CD4-positive, CD25-positive, alpha-beta regulatory T cell (primary cell): Measurements from ENCODE around the gene NNMT. TPM values are rescaled to one million over a fixed set of nuclear protein-coding genes. Genes with fewer than 3 reads are reported as not detected.
"Not testable (repeated sequence)": the region's sequence is repeated elsewhere in the genome, so short reads cannot be mapped to it uniquely, and the experiment has no call there.

ENCODE experiments used
- ATAC-seq, 2 donors: fragments of 150-1000 bp; cut with Tn5 transposase; one replicate each; pipeline ENCODE4 v1.10.0; 2021; ENCODE audit warnings: low read depth in 2 of 2, moderate number of reproducible peaks in 2 of 2, moderate library complexity in 1 of 2
- DNase-seq, 3 donors: peaks; one replicate each; pipeline versions ENCODE4 v3.0.0 to v3.0.0-alpha.2; 2012 to 2022; ENCODE audit warnings: mixed read lengths in 1 of 3
- H3K27ac ChIP-seq: one replicate; pipeline ENCODE4 v1.7.0; 2013; ENCODE audit warnings: mild to moderate bottlenecking, low read length; ENCODE audit not compliant: insufficient read depth, poor library complexity, severe bottlenecking
- H3K27me3 ChIP-seq: one replicate; pipeline ENCODE4 v1.7.0; 2013; ENCODE audit warnings: low read length; ENCODE audit not compliant: control insufficient read depth, insufficient read depth
- H3K36me3 ChIP-seq: one replicate; pipeline ENCODE4 v1.7.0; 2013; ENCODE audit warnings: mild to moderate bottlenecking, low read length, moderate library complexity; ENCODE audit not compliant: control insufficient read depth, insufficient read depth
- H3K4me1 ChIP-seq: 2 replicates; pipeline ENCODE4 v1.7.0; 2013; ENCODE audit warnings: mild to moderate bottlenecking, low read length; ENCODE audit not compliant: insufficient read depth, control insufficient read depth, poor library complexity, severe bottlenecking
- H3K4me3 ChIP-seq: one replicate; pipeline ENCODE4 v1.7.0; 2013; ENCODE audit warnings: low read depth, mild to moderate bottlenecking, low read length, moderate library complexity
- H3K9me3 ChIP-seq, 2 experiments: 1 replicate in 1 of 2; 2 replicates in 1 of 2; pipeline ENCODE4 v1.7.0; 2013; ENCODE audit warnings: low read length in 2 of 2, mild to moderate bottlenecking in 1 of 2, moderate library complexity in 1 of 2; ENCODE audit not compliant: control insufficient read depth in 2 of 2
- H3K27ac Mint-ChIP-seq, 3 donors: one replicate each; pipeline ENCODE4 v1.8.0; 2020 to 2022; ENCODE audit warnings: mild to moderate bottlenecking in 3 of 3, mixed read lengths in 3 of 3, moderate library complexity in 2 of 3
- H3K27me3 Mint-ChIP-seq: one replicate; pipeline ENCODE4 v1.8.0; 2022; ENCODE audit warnings: mild to moderate bottlenecking, mixed read lengths
- H3K36me3 Mint-ChIP-seq: one replicate; pipeline ENCODE4 v1.8.0; 2020; ENCODE audit warnings: mixed read lengths
- H3K4me1 Mint-ChIP-seq, 4 donors: one replicate each; pipeline ENCODE4 v1.8.0; 2020 to 2022; ENCODE audit warnings: mixed read lengths in 4 of 4, mild to moderate bottlenecking in 1 of 4
- H3K4me3 Mint-ChIP-seq, 4 donors: one replicate each; pipeline ENCODE4 v1.8.0; 2020 to 2022; ENCODE audit warnings: mild to moderate bottlenecking in 4 of 4, mixed read lengths in 4 of 4, moderate library complexity in 3 of 4
- H3K9me3 Mint-ChIP-seq, 7 donors: one replicate each; pipeline ENCODE4 v1.8.0; 2020 to 2022; ENCODE audit warnings: mixed read lengths in 7 of 7, mild to moderate bottlenecking in 3 of 7, moderate library complexity in 2 of 7
- polyA plus RNA-seq, 4 donors: library from polyadenylated mRNA; unstranded; fragments of 300-500 nt; fragmentation: Illumina TruSeq; gene quantifications; one replicate each; pipeline ENCODE4 v1.2.3, GENCODE V29; 2021
- total RNA-seq: library from RNA; stranded (reverse); gene quantifications from one replicate; pipeline ENCODE4 v1.2.3, GENCODE V29; 2022

Gene NNMT
- total and polyA plus RNA-seq, 5 donors from 2014 or later, result not detected

DNA sequence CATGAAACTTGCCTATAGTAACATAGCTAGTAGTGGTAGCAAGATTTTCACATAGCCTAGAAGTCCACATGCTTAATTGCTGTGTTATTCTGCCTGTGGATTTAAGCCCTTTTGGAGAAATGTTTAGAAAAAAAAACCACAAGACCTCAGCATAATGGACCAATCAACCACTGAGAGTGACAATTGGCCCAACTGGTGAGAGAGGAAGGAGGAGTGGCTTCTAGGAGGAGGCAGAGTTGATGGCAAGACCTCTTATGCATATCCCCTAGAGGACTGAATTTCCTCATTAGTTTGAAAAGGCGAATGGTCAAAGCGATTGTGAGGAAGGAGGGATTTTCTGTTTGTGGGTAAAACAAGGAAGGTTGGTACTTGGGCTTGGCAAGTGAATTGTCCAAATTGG is 30.6 kb downstream of the NNMT start:
- Histone ChIP-seq H3K9me3 (peaks cover 5 to 9% of the 10 kb centered on the region in 2 experiments), H3K27ac (no peak overlapping the region), H3K4me3 (no peak overlapping the region), H3K36me3 (no peaks in the 10 kb centered on the region), H3K4me1 (no peaks in the 10 kb centered on the region), H3K27me3 (no peaks in the 10 kb centered on the region)
- Mint-ChIP-seq H3K4me3 (no peak overlapping the region), H3K36me3 (peaks cover 7% of the 10 kb centered on the region), H3K9me3 (peaks cover 3 to 13% (median 5%) of the 10 kb centered on the region in 7 donors), H3K4me1 (peaks cover 0 to 3% (median under 1%) of the 10 kb centered on the region in 4 donors), H3K27ac (no peak overlapping the region), H3K27me3 (peaks cover 5% of the 10 kb centered on the region)
- DNase-seq (no peak), ATAC-seq (no peak)

- Histone ChIP-seq H3K4me1 (no peaks in the 10 kb centered on the region), H3K4me3 (no peak overlapping the region), H3K36me3 (no peaks in the 10 kb centered on the region), H3K27ac (no peak overlapping the region), H3K27me3 (peaks cover 3% of the 10 kb centered on the region), H3K9me3 (peaks cover 5 to 13% of the 10 kb centered on the region in 2 experiments)
- peaks cover 1 to 14% (median 5%) of the 10 kb centered on the region in 7 donors for H3K9me3 Mint-ChIP-seq
- DNase-seq (no peak), ATAC-seq (no peak)
- H3K27me3 Mint-ChIP-seq, result peaks cover 10% of the 10 kb centered on the region
- H3K4me3 Mint-ChIP-seq, result no peak overlapping the region
- no peaks in the 10 kb centered on the region for H3K36me3 Mint-ChIP-seq
- peaks cover 0 to under 1% (median 0%) of the 10 kb centered on the region in 4 donors for H3K4me1 Mint-ChIP-seq
- peak overlapping the region in 1 of 3 donors; percentile 33 for H3K27ac Mint-ChIP-seq
Measured at GRCh38 chr11:114330373-114330772, 34.2 kb downstream of the NNMT start.

DNA sequence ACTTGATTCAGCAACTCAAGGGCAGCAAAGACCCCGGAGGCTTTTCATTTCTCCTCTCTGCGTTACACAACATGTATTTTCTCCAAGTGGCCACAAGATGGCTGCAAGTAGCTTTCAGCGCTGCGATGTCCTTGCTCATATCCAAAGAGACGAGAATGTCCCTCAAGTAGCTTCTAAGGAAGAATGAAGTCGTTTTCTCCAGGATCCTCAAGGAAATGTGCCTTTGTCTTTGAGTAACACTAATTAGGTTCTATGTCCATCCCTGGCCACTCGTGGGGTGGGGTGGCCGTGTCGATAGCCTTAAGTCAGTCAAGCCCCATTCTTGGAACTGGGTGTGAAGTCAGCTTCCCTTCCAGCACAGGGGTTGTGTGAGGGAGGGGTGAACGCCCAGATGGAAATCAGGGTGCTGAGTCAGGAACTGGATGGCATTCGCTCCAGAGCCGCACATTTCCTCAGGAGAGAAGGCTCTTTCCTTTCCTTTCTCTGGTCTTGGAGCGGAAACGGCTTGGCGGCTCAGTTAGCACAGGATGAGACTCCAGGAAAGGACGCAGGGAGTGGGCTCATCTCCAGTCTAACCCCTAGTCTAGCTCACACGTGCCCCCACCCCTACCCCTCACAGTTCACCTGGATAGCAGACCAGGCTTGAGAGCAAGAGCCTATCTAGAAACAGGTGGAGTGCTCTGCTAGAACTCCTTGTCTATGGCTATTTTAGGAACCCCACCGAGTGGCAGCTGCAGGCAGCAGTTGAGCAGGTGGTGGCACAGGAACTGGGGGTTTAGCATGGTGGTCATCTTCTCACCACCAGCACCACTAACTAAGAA is 44.3 kb downstream of the NNMT start:
- Mint-ChIP-seq H3K27me3 (peaks cover 9% of the 10 kb centered on the region), H3K36me3 (no peaks in the 10 kb centered on the region), H3K9me3 (no peaks in the 10 kb centered on the region), H3K27ac (peak overlapping the region in 1 of 3 donors; percentile 4), H3K4me3 (peak overlapping the region in 2 of 4 donors; percentile 65 to 79), H3K4me1 (peaks cover 4 to 11% (median 4%) of the 10 kb centered on the region in 4 donors)
- Histone ChIP-seq H3K9me3 (no peaks in the 10 kb centered on the region), H3K27ac (no peak overlapping the region), H3K4me1 (peaks cover 8% of the 10 kb centered on the region), H3K36me3 (no peaks in the 10 kb centered on the region), H3K4me3 (peak overlapping the region; percentile 61), H3K27me3 (peaks cover 2% of the 10 kb centered on the region)
- DNase-seq, result peak in 2 of 3 donors; percentile 36 to 69
- ATAC-seq, result peak in 1 of 2 donors; percentile 65

DNA sequence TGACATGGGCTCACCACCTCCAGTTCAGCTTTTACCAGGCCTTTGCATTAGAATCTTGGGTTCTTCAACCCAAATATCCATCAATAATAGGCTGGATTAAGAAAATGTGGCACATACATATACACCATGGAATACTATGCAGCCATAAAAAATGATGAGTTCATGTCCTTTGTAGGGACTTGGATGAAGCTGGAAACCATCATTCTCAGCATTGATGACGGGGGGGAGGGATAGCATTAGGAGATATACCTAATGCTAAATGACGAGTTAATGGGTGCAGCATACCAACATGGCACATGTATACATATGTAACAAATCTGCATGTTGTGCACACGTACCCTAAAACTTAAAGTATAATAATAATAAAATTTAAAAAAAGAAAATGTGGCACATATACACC is 45.5 kb downstream of the NNMT start:
- H3K27me3 ChIP-seq, ATAC-seq, H3K4me3 Mint-ChIP-seq, H3K27ac Mint-ChIP-seq, DNase-seq, H3K27me3 Mint-ChIP-seq, H3K9me3 ChIP-seq, H3K36me3 Mint-ChIP-seq, H3K36me3 ChIP-seq, H3K9me3 Mint-ChIP-seq, H3K4me3 ChIP-seq, H3K27ac ChIP-seq: not testable (repeated sequence)
- H3K4me1 ChIP-seq, result peaks cover 13% of the 10 kb centered on the region
- peaks cover 4 to 15% (median 4%) of the 10 kb centered on the region in 4 donors for H3K4me1 Mint-ChIP-seq

DNA sequence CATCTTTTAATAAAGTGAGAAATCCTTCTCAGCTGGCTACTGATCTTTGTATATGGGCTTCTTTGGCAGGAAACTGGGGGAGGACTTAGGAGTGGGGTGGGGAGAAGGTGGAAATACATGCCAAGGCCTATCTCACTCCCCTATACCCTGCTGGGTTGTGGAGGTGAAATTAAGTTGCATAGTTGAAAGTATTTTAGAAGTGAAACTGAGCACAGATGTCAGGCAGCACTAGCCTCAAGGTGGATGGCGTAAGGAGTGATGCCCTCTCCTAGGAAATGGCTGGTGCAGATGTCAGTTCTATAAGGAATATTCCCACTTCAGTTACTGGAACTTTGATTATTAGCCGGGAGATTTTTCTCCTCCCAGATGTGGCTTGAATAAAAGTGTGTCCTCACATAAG is 46.3 kb downstream of the NNMT start:
- no peak overlapping the region for H3K27ac Mint-ChIP-seq
- H3K4me3 Mint-ChIP-seq, result no peak overlapping the region
- Histone ChIP-seq H3K27ac (no peak overlapping the region), H3K4me1 (peaks cover 14% of the 10 kb centered on the region), H3K36me3 (no peaks in the 10 kb centered on the region), H3K4me3 (no peak overlapping the region), H3K9me3 (no peaks in the 10 kb centered on the region), H3K27me3 (no peaks in the 10 kb centered on the region)
- no peaks in the 10 kb centered on the region for H3K36me3 Mint-ChIP-seq
- DNase-seq (no peak), ATAC-seq (no peak)
- peaks cover 9% of the 10 kb centered on the region for H3K27me3 Mint-ChIP-seq
- no peaks in the 10 kb centered on the region for H3K9me3 Mint-ChIP-seq
- peaks cover 4 to 19% (median 6%) of the 10 kb centered on the region in 4 donors for H3K4me1 Mint-ChIP-seq

DNA sequence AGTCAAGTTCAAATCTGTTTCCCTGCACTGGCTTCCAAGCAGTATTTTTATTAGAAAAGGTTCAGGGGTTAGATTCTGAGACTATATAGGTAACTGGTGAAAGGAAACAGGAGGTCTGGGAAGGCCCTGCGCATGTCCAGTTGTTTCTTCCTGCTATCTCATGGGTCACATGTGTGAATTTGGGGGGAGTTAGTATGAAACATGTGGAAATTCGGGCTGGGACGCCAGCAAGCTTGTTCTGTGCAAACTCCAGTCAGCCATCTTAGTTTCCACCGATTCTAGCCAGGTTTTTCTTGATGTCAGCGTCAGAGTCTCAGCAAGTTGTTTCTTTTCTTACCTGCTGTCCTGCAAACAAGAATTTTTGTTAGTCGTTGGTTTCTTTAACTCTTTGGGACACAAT is 46.8 kb downstream of the NNMT start:
- no peaks in the 10 kb centered on the region for H3K27me3 ChIP-seq
- H3K4me3 Mint-ChIP-seq, result no peak overlapping the region
- ATAC-seq, result no peak
- H3K27me3 Mint-ChIP-seq, result peaks cover 6% of the 10 kb centered on the region
- no peak for DNase-seq
- H3K4me1 ChIP-seq, result peaks cover 14% of the 10 kb centered on the region
- H3K27ac ChIP-seq, result no peak overlapping the region
- H3K36me3 Mint-ChIP-seq, result no peaks in the 10 kb centered on the region
- no peak overlapping the region for H3K4me3 ChIP-seq
- H3K36me3 ChIP-seq, result no peaks in the 10 kb centered on the region
- H3K9me3 ChIP-seq, result no peaks in the 10 kb centered on the region
- no peaks in the 10 kb centered on the region for H3K9me3 Mint-ChIP-seq
- no peak overlapping the region for H3K27ac Mint-ChIP-seq
- peaks cover 8 to 23% (median 9%) of the 10 kb centered on the region in 4 donors for H3K4me1 Mint-ChIP-seq

DNA sequence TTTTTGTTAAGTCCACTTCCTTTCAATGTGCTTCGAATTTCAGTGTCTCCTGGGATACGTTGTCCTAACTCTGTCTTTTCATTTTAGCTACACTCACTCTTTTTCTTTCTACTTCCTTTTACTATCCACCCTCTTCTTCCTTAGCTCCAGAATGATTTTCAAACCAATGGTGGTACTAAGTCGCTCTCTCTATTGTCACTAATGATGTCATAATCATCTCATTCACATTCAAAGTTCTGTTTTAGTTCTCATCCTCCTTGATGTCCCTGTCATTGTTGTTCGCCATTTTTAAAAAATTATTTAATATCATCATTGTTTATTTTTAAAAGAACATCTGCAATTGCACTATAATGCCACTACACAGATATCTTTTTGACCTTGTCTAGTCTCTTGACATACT is 47.3 kb downstream of the NNMT start:
- DNase-seq, result no peak
- Histone ChIP-seq H3K27ac (no peak overlapping the region), H3K4me3 (no peak overlapping the region), H3K4me1 (peaks cover 14% of the 10 kb centered on the region), H3K9me3 (no peaks in the 10 kb centered on the region), H3K36me3 (no peaks in the 10 kb centered on the region), H3K27me3 (no peaks in the 10 kb centered on the region)
- Mint-ChIP-seq H3K36me3 (no peaks in the 10 kb centered on the region), H3K9me3 (no peaks in the 10 kb centered on the region), H3K4me3 (no peak overlapping the region), H3K4me1 (peaks cover 11 to 26% (median 11%) of the 10 kb centered on the region in 4 donors), H3K27me3 (peaks cover 6% of the 10 kb centered on the region), H3K27ac (no peak overlapping the region)
- no peak for ATAC-seq

- H3K4me1 ChIP-seq, result peaks cover 14% of the 10 kb centered on the region
- H3K27ac Mint-ChIP-seq, result no peak overlapping the region
- H3K4me3 Mint-ChIP-seq, result peak overlapping the region in 1 of 4 donors; percentile 11
- no peak overlapping the region for H3K27ac ChIP-seq
- no peak for ATAC-seq
- H3K4me1 Mint-ChIP-seq, result peaks cover 11 to 26% (median 11%) of the 10 kb centered on the region in 4 donors
- H3K27me3 ChIP-seq, result no peaks in the 10 kb centered on the region
- no peaks in the 10 kb centered on the region for H3K9me3 ChIP-seq
- H3K9me3 Mint-ChIP-seq, result no peaks in the 10 kb centered on the region
- no peak for DNase-seq
- no peak overlapping the region for H3K4me3 ChIP-seq
- H3K36me3 Mint-ChIP-seq, result no peaks in the 10 kb centered on the region
- H3K36me3 ChIP-seq, result no peaks in the 10 kb centered on the region
- peaks cover 6% of the 10 kb centered on the region for H3K27me3 Mint-ChIP-seq
Measured at GRCh38 chr11:114344494-114344893, 48.3 kb downstream of the NNMT start.
